Measurements from ENCODE around the gene ATP8A1. TPM values are rescaled to one million over a fixed set of nuclear protein-coding genes. Genes with fewer than 3 reads are reported as not detected.

Gene ATP8A1
- total RNA-seq, 1 donor from 2014 or later = 11.6 TPM

- Mint-ChIP-seq H3K27me3 (peaks cover 86% of the 10 kb centered on the region), H3K36me3 (no peaks in the 10 kb centered on the region)
- no peak for DNase-seq (ENCODE audit: extremely low spot score, unreplicated experiment)
These were observed 255.7 kb downstream of the ATP8A1 start for GRCh38 chr4:42401171-42401570.

GRCh38 chr4:42399393-42399792 lies 257.5 kb downstream of the ATP8A1 start:
- Mint-ChIP-seq H3K27ac (no peak overlapping the region), H3K4me1 (ENCODE audit: unreplicated experiment) (peaks cover 25% of the 10 kb centered on the region), H3K36me3 (no peaks in the 10 kb centered on the region), H3K9me3 (no peaks in the 10 kb centered on the region), H3K27me3 (peaks cover 87% of the 10 kb centered on the region), H3K4me3 (peak overlapping the region; percentile 85)
- no peak for TF ChIP-seq CTCF (conservative IDR thresholded peaks at IDR 0.05)
- DNase-seq (ENCODE audit: extremely low spot score, unreplicated experiment) = no peak

More at GRCh38 chr4:42401171-42401570, 255.7 kb downstream of the ATP8A1 start:
- Mint-ChIP-seq H3K27ac (no peak overlapping the region), H3K4me3 (no peak overlapping the region), H3K9me3 (no peaks in the 10 kb centered on the region), H3K4me1 (ENCODE audit: unreplicated experiment) (peaks cover 24% of the 10 kb centered on the region)
- no peak for TF ChIP-seq CTCF (conservative IDR thresholded peaks at IDR 0.05)

DNA sequence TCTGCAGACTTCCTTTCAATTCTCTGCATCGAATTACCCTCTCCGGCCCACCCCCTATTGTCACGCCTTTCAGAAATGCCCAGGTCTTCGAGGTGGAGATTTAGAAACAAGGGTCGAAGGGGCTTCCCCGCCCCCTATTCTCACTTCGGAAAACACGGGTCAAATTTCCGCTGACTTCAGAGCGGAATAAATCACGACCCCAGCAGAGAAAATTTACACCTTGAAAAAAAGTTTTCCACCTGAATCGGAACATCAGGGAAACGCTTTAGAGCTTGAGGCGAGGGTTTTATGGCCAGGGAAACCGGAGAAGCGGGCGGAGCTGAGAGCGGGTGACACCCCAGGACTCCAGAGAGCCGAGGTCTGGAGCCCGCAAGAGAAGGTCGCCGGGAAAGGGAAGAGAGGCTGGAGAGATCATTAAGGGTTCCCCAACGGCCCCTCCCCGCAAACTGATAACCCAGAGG lies 258.0 kb downstream of the ATP8A1 start:
- Mint-ChIP-seq H3K4me3 (peak overlapping the region; percentile 85), H3K27ac (no peak overlapping the region), H3K9me3 (no peaks in the 10 kb centered on the region), H3K36me3 (no peaks in the 10 kb centered on the region), H3K27me3 (peaks cover 83% of the 10 kb centered on the region), H3K4me1 (ENCODE audit: unreplicated experiment) (peaks cover 25% of the 10 kb centered on the region)
- no peak for DNase-seq (ENCODE audit: extremely low spot score, unreplicated experiment)
- no peak for TF ChIP-seq CTCF (conservative IDR thresholded peaks at IDR 0.05)

DNA sequence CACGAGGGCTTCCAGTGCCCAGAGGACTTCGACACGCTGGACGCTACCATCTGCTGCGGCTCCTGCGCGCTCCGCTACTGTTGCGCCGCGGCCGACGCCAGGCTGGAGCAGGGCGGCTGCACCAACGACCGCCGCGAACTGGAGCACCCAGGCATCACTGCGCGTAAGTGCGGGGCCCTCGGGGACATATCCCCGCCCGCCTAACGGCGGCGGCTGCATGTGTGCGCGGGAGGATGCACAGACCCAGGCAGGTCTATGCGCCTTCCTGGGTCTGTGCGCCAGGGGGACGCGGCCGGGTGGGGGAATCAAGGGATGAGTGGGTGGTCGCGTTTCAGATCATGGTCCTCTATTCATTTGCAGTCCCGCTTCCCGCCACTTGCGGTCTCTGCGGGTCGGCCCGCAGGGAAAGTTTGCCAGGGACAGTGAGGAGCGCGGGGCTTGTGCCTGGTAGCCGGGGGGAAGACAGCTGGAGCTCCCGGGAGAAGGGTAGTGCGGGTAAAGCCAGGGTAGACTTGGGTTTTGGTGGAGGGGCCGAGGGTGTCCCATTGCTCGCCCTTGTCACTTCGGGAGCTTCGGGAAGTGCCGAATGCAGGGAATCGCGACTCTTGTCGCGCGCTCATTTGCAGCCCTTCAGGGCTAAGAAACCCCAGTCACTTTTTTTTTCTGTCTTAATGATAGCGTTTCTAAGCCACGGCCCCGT lies 258.6 kb downstream of the ATP8A1 start:
- Mint-ChIP-seq H3K27me3 (peaks cover 84% of the 10 kb centered on the region), H3K4me3 (peak overlapping the region; percentile 85), H3K4me1 (ENCODE audit: unreplicated experiment) (peaks cover 25% of the 10 kb centered on the region), H3K9me3 (no peaks in the 10 kb centered on the region), H3K27ac (no peak overlapping the region), H3K36me3 (no peaks in the 10 kb centered on the region)
- TF ChIP-seq CTCF (conservative IDR thresholded peaks at IDR 0.05) = peak; percentile 65
- DNase-seq (ENCODE audit: extremely low spot score, unreplicated experiment) = no peak

GRCh38 chr4:42397635-42398170 lies 259.2 kb downstream of the ATP8A1 start:
- H3K36me3 Mint-ChIP-seq = no peaks in the 10 kb centered on the region
- H3K9me3 Mint-ChIP-seq = no peaks in the 10 kb centered on the region
- peak overlapping the region; percentile 90 for H3K4me3 Mint-ChIP-seq
- DNase-seq (ENCODE audit: extremely low spot score, unreplicated experiment) = no peak
- TF ChIP-seq CTCF (conservative IDR thresholded peaks at IDR 0.05) = no peak
- H3K27me3 Mint-ChIP-seq = peaks cover 82% of the 10 kb centered on the region
- H3K27ac Mint-ChIP-seq = no peak overlapping the region
- H3K4me1 Mint-ChIP-seq (ENCODE audit: unreplicated experiment) = peaks cover 25% of the 10 kb centered on the region

Data from type B pancreatic cell (in vitro differentiated cells).